ENCODE results near the gene KREMEN1.

Gene KREMEN1

DNA sequence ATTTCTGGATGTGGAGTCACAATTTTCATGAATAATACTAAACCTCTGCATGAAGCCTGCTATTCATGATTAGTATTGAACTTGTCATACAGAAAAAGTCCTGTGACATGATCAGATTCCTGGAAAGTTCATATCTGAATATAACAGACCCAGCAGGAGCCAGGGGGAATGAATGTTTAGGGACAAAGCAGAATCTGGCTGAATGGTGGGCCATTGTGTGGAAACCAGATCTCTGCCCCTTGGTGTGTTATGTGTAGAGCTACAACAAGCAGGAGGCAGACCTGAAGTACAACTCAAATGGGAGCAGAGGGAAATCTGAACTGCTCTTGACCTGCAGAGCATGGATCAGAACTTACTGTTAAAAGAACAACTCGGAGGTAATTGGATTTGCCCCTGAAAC lies 30.3 kb downstream of the KREMEN1 start:
- DNase-seq (ENCODE audit: low read depth): no peak

DNA sequence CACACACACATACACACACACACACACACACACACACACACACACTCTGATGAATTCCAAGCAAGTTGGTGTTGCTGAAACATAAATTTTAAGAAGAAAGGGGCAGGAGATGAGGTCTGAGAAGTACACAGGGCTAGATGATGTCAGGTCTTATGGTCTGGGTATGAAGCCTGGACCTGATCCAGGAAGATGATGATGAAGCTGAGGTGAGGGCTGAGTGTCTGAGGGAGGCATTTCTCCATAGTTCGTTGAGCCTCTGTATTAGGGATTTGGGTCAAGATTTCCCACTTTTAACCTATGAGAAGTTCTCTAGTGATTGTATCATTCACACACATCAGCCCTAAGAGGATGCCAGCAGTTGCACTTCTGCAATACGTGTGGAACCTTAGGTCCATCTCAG lies 32.6 kb downstream of the KREMEN1 start:
- no peak for DNase-seq (ENCODE audit: low read depth)

DNA sequence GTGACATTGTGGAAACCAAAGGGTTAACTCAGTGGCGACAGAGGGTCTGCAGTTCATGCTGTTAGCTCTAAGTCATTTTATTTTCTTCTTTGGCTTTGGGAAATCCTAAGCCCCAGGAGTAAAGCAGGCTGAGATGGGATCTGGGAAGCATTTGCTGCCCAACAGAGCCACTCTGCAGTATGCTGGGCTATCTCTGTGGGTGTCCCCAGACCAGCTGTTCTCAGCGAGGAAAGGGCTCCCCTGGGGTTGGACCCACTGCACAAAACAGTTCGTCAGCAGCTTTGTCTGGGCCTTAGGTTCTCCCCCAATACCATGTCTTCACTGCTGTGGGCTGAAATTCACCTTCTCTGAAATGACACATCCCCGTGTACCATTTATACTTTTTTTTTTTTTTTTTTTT lies 34.0 kb downstream of the KREMEN1 start:
- DNase-seq (ENCODE audit: low read depth): no peak

DNA sequence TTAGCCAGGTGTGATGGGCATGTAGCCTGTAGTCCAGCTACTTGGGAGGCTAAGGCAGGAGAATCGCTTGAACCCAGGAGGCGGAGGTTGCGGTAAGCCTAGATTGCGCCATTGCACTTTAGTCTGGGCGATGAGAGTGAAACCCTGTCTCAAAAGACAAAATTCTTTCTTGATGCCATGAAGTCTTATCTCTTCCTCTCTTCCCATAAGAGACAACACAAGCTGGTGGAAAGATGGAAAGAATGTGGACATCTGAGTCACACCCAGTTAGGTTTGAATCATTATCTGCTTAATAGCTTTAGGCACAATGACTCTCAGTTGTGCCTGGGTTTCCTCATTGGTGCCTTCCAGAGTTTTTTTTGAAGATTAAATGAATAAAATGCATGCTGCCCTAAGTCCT lies 35.3 kb downstream of the KREMEN1 start:
- DNase-seq (ENCODE audit: low read depth): peak; percentile 84

DNA sequence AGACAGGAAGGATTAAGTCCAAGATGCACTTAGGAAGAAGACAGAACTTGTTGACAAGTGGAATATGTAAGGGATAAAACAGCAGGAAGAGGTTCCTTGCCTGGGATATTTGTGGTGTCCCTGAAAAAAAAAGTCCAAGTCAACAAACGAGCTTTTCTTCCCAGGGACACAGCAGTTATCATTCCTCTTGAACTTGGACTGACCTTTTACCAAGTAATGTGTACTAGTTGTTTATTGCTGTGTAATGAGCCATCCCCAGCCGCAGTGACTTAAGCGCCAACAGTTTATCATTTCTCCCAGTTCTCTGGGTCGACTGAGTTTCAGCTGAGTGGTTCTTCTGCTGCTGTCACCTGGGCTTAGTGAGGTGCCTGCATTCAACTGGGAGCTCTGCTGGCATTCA lies 37.0 kb downstream of the KREMEN1 start:
- peak; percentile 28 for DNase-seq (ENCODE audit: low read depth)

DNA sequence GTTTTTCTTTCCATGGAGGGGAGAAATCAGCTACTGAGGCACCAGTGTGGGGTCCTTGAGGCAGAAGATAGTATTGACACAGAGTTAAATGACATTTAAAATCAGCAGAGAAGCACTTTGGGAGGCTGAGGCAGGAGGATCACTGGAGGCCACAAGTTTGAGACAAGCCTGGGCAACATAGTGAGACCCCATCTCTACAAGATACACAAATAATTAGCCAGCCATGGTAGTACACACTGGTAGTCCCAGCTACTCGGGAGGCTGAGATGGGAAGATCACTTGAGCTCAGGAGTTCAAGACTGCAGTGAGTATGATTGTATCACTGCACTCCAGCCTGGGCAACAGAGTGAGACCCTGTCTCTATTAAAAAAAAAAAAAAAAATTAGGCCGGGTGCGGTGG lies 38.1 kb downstream of the KREMEN1 start:
- no peak for DNase-seq (ENCODE audit: low read depth)

DNA sequence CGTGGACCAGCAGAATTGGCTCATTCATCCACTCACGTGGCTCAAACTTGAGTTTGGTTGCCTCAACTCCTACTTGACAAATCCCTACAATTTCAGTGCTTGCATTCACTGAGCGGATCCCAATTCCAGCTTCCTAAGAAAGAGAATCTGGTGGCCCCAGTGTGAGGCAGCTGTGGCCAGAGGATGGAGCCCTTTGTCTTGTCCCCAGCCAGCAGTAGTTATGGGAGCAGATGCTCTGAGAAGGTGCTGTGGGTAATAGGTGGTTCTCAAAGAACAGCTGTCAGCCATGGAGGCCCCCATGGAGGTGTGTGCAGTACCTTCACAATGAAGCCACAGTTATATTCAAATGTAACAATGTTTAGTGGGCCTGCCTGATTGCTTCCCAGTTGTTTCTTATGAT lies 39.3 kb downstream of the KREMEN1 start:
- DNase-seq (ENCODE audit: low read depth): no peak

DNA sequence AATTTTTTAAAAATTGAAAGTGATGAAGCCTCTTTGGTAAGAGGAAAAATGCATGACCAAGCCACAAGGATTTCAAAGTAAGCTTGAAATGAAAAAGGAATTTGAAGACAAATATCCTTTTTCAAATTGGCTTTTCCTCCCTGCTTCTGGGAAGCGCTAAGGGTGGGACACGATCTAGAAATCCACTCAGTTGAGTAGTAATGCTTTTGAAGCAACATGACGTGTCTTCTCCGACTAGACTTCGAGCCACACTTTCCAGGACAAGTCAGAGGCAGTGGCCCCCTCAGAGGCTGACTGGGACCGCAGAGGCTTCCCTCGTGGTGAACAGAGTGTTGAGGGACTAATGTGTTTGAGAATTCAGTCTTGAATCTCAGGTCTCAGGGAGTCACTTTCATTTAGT lies 39.8 kb downstream of the KREMEN1 start:
- DNase-seq (ENCODE audit: low read depth): no peak

DNA sequence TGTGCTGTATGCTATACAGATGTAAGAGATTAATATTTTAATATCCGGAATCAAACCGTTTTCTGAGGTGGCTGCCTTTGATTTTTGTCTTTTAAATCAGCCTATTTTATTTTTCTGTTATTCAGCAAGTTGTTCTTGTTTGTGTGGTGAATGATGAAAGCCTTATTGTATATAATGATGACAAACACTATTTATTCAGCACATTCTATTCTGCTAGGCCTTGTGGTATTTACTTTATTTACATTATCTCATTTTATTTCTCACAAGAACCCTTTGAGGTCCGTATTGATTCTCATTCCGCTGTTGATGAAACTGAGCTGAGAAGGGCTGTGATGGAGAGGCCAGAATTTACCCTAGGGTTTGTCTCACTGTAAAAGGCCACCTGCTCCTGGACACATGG lies 40.5 kb downstream of the KREMEN1 start:
- DNase-seq (ENCODE audit: low read depth): no peak

DNA sequence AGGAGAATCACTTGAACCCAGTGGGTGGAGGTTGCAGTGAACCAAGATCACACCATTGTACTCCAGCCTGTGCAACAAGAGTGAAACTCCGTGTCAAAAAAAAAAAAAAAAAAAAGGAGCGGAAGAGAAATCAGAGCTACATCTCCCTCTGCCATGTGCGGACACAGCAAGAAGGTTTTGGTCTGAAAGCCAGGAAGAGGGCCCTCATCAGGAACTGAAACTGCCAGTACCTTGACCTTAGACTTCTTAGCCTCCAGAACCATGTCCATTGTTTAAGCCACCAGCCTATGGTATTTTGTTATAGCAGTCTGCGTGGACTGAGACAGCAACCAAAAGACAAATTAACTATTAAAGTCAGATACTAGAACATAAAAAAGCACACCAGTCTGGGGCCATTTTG lies 41.6 kb downstream of the KREMEN1 start:
- no peak for DNase-seq (ENCODE audit: low read depth)

DNA sequence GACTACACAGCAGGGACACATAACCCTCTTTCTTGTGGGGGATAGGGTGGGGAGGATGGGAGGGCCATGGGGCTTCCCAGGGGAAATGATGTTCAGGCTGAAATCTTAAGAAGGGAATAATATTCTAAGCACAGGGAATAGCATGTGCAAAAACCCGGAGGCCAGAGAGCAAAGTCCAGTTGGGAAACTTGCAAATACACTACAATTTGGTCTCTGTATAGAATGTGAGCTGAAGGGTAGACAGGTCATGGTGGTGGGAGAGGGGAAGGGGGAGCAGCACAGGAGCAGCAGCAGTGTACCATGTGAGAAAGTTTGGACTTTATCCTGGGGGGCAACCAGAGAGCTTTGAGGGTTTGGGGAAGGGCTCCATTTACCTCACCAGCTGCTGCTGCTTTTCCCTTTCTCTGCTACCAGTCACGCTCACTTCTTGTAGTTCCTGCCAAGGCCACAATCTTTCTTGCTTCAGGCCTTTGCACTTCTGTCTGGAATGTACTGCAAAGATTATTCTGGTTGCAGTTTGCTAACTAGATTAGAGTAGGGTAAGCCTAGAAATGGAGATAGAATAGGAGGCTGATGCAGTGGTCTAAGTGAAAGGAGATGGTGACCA lies 43.0 kb downstream of the KREMEN1 start:
- DNase-seq (ENCODE audit: low read depth): no peak

DNA sequence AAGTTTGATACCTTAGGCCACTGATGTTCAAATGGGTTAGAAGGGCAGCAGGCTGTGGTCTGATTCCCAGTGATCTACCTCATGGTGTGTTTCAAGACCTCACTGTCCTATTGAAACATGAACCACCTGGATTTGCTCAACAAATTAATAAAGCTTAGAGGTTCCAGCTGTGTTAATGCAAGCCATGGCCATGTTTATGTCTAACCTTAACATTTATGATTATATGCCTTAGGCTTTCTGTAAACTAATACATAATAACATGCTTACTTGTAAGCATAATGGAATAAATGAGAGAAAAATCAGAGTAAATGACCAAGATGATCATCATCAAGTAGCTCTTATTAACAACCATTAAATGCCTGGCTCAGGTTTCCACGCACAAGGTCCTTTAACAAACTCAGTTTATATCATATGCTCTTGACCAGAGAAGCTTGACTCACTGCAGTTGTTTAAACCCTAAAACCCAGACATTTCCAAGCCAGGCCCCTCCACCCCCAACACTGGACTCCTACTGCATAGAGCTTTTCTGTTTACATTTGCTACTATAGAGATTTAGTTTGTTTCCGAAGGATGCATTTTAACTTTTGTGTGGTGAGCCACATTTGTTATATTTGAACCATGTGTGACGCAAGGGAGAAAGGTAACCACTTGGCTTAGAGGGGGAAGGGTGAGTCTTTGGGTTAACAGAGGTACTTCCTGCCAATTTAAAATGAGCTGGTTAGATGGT lies 43.7 kb downstream of the KREMEN1 start:
- no peak for DNase-seq (ENCODE audit: low read depth)

DNA sequence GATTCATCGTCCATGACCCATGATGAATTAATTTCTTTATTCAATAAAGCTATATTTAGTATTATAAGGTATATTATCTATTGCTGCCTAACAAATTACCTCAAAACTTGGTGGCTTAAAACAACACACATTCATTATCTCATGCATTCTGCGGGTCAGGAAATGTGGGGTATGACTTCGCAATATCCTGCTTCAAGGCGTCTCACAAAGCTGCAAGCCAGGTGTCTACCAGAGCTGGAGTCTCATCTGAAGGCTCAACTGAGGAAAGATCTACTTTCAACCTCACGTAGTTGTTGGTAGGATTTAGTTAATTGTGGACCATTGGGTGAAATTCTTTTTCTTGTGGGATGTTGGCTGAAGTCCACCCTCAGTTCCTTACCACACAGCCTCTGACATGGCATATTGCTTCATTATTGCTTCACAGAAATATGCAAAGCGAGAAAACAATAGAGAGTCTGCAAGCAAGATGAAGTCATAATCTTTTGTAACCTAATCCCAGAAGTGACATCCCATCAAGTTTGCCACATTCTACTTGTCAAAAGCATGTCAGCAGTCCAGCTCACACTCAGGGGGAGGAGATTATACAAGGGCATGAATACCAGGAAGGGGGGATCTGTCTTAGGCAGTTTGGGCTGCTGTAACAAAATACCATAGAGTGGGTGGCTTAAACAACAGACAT lies 45.1 kb downstream of the KREMEN1 start:
- DNase-seq (ENCODE audit: low read depth): no peak

DNA sequence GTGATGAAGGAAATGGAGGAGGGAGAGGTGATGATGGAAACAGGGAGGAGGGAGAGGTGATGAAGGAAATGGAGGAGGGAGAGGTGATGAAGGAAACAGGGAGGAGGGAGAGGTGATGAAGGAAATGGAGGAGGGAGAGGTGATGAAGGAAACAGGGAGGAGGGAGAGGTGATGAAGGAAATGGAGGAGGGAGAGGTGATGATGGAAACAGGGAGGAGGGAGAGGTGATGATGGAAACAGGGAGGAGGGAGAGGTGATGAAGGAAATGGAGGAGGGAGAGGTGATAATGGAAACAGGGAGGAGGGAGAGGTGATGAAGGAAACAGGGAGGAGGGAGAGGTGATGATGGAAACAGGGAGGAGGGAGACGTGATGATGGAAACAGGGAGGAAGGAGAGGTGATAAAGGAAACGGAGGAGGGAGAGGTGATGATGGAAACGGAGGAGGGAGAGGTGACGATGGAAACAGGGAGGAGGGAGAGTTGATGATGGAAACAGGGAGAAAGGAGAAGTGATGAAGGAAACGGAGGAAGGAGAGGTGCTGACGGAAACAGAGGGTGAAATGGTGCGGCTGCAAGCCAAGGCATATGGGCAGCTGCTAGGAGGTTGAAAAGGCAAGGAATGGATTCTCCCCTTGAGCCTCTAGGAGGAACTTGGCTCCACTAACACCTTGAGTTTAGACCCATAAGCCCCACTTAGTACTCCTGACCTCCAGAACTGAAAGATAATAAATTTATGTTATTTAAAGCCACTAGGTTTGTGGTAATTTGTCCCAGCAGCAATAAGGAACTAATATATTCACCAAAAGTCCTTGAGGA lies 47.5 kb downstream of the KREMEN1 start:
- DNase-seq (ENCODE audit: low read depth): peak; percentile 12

DNA sequence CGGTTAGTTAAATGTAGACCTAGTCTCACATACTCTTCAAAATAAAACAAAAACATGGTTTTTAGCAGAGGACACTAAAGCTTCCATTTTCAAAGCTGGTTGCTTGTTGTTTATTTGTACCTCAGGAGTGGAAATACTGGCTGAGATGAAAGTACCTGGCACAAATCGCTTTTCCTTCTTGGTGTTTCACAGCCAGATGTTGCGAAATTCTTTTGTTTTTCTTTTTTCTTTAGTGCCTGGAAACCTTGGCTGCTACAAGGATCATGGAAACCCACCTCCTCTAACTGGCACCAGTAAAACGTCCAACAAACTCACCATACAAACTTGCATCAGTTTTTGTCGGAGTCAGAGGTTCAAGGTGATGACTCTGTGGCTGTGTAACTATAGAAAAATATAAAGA lies 48.3 kb downstream of the KREMEN1 start:
- DNase-seq (ENCODE audit: low read depth): no peak

DNA sequence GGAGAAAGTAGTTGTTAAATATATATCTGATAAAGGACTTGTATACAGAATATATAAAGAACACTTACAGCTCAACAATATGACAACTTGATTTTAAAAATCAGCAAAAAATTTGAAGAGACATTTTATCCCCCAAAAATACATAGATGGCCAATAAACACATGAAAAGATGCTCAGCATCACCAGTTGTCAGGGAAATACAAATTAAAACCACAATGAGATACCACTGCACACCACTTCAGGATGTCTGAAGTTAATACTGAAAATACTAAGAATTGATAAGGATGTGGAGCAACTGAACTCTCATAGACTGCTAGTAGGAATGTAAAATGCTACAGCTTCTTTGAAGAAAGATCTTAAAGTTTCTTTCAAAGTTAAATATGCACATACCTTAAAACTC lies 49.2 kb downstream of the KREMEN1 start:
- no peak for DNase-seq (ENCODE audit: low read depth)

DNA sequence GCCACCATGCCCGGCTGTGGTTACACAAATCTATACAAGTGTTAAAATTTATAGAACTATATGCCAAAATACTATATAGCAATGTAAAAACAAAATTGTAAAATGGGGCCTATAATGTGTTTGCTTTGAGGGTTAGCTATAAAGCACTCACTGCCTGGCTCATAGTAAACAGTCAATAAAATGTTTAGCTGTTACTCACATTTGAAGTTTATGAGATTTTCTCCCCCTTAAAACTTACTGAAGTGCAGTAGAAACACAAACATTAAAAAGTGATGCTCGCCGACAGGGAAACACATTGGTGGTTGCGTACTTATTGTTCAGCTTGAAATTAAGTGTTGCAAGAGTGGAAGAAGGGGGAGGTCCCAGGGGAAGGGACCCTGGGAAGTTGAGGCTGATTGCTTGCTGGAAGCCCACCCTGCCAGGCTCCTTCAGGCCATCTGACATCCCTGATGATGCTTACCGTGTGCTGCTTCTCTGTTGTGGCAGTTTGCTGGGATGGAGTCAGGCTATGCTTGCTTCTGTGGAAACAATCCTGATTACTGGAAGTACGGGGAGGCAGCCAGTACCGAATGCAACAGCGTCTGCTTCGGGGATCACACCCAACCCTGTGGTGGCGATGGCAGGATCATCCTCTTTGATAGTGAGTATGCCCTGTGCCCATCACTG lies 52.1 kb downstream of the KREMEN1 start:
- DNase-seq (ENCODE audit: low read depth): no peak

DNA sequence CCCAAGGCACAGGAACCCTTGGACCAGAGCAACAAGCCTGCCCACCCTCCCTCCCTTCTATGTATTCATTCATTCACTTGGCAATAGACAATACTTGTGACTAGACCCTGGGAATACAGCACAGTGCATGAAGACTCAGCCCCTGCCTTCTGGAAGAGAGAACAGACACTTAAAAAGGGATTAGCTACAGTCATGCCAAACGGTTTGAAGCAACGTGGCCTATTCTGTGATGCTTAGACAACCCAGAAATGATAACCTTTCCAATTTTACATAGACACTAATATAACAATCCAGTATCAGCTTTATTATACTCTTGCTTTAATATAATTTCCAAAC lies 52.6 kb downstream of the KREMEN1 start:
- DNase-seq (ENCODE audit: low read depth): no peak

DNA sequence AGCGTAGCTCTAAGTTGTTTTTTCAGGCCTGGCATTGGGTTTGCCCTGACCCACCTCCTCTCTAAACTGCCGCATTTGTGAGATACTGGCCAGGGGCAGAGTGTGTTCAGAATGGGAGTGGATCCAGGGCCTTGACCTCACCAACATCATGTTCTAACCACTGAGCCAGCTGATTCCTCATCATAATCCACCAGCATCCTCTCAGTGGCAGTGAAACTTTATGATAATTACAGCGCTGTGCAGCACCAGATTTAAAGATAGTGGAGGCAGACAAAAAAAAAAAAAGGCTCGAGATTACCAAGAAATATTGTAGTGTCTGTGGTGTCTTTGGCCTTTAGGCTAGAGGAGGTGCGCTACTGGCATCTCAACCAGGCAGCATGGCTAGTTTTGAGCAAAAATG lies 53.0 kb downstream of the KREMEN1 start:
- DNase-seq (ENCODE audit: low read depth): no peak

DNA sequence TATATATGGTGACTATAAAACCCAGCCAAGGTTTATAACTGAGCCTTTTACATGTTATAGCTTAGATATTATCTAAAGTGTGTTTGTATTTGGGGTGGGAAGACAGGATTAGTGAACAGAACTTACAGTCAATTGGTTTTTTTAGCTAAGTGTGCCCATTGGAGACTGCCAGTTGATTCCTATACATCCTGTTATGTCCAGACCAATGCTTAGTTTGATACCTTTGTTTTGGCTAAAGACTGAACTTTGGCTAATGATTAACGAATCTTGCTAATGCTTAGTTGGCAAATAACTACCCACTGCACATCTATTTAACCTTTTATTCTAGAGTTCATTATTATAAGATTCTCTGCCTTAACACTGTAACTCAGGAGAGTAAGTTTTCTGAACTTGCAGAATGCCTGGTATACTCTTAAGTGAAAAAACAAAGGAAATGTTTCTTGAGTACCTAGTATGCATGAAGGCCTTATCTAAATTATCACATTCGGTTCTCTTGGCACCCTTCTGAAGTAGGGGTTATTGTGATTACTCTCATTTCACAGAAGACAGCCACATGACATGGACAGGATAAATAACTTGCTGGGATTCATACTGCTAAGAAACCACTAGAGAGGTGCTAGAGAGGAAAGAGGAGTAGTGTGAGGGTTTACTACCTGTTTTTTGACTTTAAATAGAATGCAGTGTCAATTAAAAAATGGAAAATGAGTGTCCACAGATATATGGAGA lies 54.0 kb downstream of the KREMEN1 start:
- DNase-seq (ENCODE audit: low read depth): no peak
